ENCODE results near the gene PLCD4.

DNA sequence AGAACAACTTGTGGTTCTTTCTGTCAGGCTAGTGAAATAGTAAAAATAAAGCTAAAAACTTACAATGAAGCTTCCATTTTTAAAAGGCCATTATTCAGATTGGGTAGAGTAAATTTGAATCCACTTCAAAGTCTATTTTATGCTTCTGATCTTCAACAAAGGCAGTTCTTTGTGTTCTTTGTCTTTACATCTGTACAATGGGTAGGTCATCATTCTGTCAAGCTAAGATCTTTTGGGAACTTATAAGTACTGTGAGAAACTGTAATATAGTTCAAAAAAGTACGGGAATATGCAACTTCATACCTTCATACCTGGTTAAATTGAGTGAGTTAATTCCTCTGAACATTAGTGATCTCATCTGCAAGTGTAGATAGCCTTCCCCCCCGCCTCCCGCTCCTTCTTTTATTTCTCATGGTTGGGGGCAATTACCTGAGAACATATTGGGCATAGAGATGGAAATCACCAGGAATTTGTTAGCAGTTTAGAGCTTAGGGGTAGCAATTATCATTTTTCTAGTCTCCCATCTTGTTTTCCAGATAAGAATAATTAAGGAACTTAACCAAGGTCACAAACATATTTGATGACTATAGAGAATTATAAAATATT lies 29.3 kb upstream of the PLCD4 start:
- TF ChIP-seq, protein P1, sequence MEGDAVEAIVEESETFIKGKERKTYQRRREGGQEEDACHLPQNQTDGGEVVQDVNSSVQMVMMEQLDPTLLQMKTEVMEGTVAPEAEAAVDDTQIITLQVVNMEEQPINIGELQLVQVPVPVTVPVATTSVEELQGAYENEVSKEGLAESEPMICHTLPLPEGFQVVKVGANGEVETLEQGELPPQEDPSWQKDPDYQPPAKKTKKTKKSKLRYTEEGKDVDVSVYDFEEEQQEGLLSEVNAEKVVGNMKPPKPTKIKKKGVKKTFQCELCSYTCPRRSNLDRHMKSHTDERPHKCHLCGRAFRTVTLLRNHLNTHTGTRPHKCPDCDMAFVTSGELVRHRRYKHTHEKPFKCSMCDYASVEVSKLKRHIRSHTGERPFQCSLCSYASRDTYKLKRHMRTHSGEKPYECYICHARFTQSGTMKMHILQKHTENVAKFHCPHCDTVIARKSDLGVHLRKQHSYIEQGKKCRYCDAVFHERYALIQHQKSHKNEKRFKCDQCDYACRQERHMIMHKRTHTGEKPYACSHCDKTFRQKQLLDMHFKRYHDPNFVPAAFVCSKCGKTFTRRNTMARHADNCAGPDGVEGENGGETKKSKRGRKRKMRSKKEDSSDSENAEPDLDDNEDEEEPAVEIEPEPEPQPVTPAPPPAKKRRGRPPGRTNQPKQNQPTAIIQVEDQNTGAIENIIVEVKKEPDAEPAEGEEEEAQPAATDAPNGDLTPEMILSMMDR (IDR thresholded peaks at IDR 0.05; ENCODE audit: insufficient read depth, low read length, poor library complexity, severe bottlenecking) = no peak
- no peak for TF ChIP-seq EZH2phosphoT487 (conservative IDR thresholded peaks at IDR 0.05; ENCODE audit: low read length)

All from SU-DHL-6 (cell line).